ENCODE results near the gene SOD1.

- TF ChIP-seq CTCF (conservative IDR thresholded peaks at IDR 0.05) (no peak), EZH2 (IDR thresholded peaks at IDR 0.05; ENCODE audit: low read depth) (no peak)
Observed at GRCh38 chr21:31711745-31712285, 52.3 kb downstream of the SOD1 start.
